Kidney epithelial cell (primary cell): Measurements from ENCODE around the gene DNAH11. TPM values are rescaled to one million over a fixed set of nuclear protein-coding genes. Genes with fewer than 3 reads are reported as not detected.

Source experiments
- DNase-seq: peaks from one replicate; pipeline ENCODE4 v3.0.0-alpha.2; 2010; ENCODE audit warnings: low read depth
- H3K27me3 ChIP-seq: 2 replicates; pipeline ENCODE4 v1.6.0; 2011; ENCODE audit warnings: low read length; ENCODE audit not compliant: control insufficient read depth, insufficient read depth
- H3K36me3 ChIP-seq: 2 replicates; pipeline ENCODE4 v1.5.1; 2011; ENCODE audit warnings: low read length; ENCODE audit not compliant: control insufficient read depth, insufficient read depth
- H3K4me3 ChIP-seq: 2 replicates; pipeline ENCODE4 v1.5.1; 2011; ENCODE audit warnings: low read depth, mild to moderate bottlenecking, control low read depth, low read length
- CTCF ChIP-seq: IDR thresholded peaks from 2 replicates; pipeline ENCODE4 v1.5.1; 2011; ENCODE audit warnings: mild to moderate bottlenecking, moderate library complexity, low read length, control low read depth, inconsistent platforms; ENCODE audit not compliant: insufficient read depth, poor library complexity, severe bottlenecking
- total RNA-seq: library from RNA; depleted of rRNA; stranded (reverse); fragments of >200 nt; gene quantifications from 2 replicates; pipeline ENCODE4 v1.2.3, GENCODE V29; 2015

The DNAH11 gene
- total RNA-seq, 1 donor from 2014 or later = not detected

GRCh38 chr7:21939858-21940372 lies 397.1 kb downstream of the DNAH11 start:
- no peaks in the 10 kb centered on the region for H3K36me3 ChIP-seq
- no peak overlapping the region for H3K4me3 ChIP-seq
- no peak for DNase-seq
- TF ChIP-seq CTCF = no peak
- H3K27me3 ChIP-seq = no peaks in the 10 kb centered on the region

- H3K4me3 ChIP-seq = no peak overlapping the region
- no peaks in the 10 kb centered on the region for H3K27me3 ChIP-seq
- no peaks in the 10 kb centered on the region for H3K36me3 ChIP-seq
- TF ChIP-seq CTCF = no peak
- DNase-seq = no peak
Observed at GRCh38 chr7:21941611-21942141, 398.8 kb downstream of the DNAH11 start.

- Histone ChIP-seq H3K27me3 (no peaks in the 10 kb centered on the region), H3K36me3 (no peaks in the 10 kb centered on the region), H3K4me3 (no peak overlapping the region)
- TF ChIP-seq CTCF = no peak
- DNase-seq = no peak
Observed at GRCh38 chr7:21942955-21943354, 400.1 kb downstream of the DNAH11 start.

GRCh38 chr7:21943436-21943835 lies 400.6 kb downstream of the DNAH11 start:
- Histone ChIP-seq H3K27me3 (no peaks in the 10 kb centered on the region), H3K36me3 (no peaks in the 10 kb centered on the region), H3K4me3 (no peak overlapping the region)
- no peak for DNase-seq
- TF ChIP-seq CTCF = no peak

- DNase-seq = no peak
- Histone ChIP-seq H3K4me3 (peak overlapping the region; percentile 57), H3K36me3 (no peaks in the 10 kb centered on the region), H3K27me3 (no peaks in the 10 kb centered on the region)
- no peak for TF ChIP-seq CTCF
Observed at GRCh38 chr7:21944616-21945453, 402.0 kb downstream of the DNAH11 start.
